GM19351 (cell line): ENCODE results near the gene ATG16L1.
A peak's percentile ranks its signal among the peaks of the same experiment; 100 is the strongest.
"Not testable (repeated sequence)": the region's sequence is repeated elsewhere in the genome, so short reads cannot be mapped to it uniquely, and the experiment has no call there.

Source experiments
- ATAC-seq: cut with Tn5 transposase; IDR thresholded peaks from one replicate; pipeline ENCODE4 v1.9.1; 2021; ENCODE audit warnings: mild to moderate bottlenecking, moderate library complexity; ENCODE audit not compliant: unreplicated experiment

ATG16L1 gene

GRCh38 chr2:233328922-233329321 is 77.4 kb downstream of the ATG16L1 start:
- ATAC-seq = no peak

GRCh38 chr2:233329489-233330135 is 78.1 kb downstream of the ATG16L1 start:
- no peak for ATAC-seq

- ATAC-seq = peak; percentile 97
These were observed 80.1 kb downstream of the ATG16L1 start for GRCh38 chr2:233331536-233331935.

- no peak for ATAC-seq
These were observed 80.7 kb downstream of the ATG16L1 start for GRCh38 chr2:233332125-233332524.

GRCh38 chr2:233334915-233335314 is 83.4 kb downstream of the ATG16L1 start:
- ATAC-seq = no peak

DNA sequence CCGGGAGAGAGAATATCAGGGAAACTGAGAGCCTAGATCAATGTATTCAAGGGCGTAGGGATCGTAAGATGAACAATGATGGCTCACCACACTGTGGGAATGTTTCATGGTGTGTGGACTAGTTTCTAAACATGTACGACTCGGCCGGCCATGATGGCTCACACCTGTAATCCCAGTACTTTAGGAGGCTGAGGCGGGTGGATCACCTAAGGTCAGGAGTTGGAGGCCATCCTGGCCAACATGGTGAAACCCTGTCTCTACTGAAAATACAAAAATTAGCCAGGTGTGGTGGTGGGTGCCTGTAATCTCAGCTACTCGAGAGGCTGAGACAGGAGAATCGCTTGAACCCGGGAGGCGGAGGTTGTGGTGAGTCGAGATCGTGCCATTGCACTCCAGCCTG is 84.6 kb downstream of the ATG16L1 start:
- ATAC-seq = not testable (repeated sequence)

DNA sequence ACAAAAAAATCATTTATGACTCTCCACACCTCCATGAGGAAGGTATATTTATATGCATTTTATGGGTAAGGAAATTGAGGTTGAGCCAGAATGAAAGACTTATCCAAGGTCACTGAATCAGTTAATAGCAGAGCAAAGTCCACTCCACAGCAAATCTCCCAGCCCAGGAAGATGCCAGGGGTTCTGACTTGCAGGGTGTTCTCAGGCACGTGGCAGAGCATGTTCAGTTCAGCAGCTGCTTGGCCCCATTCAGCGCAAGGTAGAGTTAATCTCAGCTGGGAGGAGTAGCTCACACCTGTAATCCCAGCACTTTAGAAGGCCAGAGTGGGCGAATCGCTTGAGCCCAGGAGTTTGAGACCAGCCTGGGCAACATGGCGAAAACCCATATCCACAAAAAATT is 85.1 kb downstream of the ATG16L1 start:
- ATAC-seq = no peak

- ATAC-seq = no peak
These were observed 86.6 kb downstream of the ATG16L1 start for GRCh38 chr2:233338046-233338445.

DNA sequence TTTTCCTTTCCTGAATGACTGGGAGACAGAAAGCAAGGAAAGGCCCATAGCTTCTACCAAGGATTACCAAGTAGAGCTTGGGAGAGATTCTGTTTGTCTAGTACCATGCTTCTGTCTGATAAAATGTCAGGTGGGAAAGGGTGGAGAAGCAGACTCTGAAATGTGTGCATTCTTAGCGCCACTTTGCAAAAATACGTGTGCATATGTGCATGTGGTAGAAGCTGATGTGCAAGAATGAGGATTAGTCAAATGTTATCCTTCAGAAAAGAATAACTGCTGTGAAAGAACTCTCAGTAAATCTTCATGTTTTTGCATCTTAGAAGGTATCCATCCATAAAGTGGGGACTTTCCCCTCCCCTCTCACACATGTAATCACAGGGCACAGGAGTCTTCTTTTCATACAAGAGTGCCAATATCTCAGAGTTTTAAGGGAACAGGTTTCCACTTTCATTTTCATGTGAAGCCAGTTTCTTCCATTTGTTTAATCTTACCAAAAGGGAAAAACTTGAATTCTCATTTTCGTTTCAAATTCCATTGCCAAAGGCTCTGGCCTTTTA is 87.4 kb downstream of the ATG16L1 start:
- ATAC-seq = no peak

DNA sequence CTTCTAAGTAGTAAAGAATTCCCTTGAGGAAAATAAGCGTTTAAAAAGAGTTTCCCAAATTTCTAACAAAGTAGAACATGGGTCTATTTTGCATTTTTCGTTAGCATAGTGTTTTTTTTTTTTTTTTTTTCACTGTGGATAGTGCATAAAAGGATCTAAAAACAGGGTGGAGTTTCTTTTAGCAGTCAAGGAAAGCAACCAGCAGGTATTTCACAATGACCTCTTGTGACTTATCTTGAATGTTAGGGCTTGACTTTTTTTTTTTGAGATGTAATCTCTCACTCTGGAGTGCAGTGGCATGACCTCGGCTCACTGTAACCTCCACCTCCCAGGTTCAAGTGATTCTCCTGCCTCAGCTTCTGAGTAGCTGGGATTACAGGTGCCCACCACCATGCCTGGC is 88.0 kb downstream of the ATG16L1 start:
- ATAC-seq = no peak

DNA sequence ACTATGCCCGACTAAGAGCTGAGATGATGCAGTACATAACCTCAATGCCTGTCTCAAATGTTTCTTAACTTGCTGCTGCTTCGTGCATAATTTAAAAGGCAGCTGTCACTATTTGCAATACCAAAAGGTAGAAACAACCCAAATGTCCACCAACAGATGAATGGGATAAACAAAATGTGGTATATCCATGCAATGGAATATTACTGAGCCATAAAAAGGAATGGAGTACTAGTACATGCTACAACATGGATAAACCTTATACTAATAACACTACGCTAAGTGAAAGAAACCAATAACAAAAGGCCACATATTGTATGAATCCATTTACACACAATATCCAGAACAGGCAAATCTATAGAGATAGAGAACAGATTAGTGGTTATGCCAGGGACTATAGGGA is 89.8 kb downstream of the ATG16L1 start:
- no peak for ATAC-seq

DNA sequence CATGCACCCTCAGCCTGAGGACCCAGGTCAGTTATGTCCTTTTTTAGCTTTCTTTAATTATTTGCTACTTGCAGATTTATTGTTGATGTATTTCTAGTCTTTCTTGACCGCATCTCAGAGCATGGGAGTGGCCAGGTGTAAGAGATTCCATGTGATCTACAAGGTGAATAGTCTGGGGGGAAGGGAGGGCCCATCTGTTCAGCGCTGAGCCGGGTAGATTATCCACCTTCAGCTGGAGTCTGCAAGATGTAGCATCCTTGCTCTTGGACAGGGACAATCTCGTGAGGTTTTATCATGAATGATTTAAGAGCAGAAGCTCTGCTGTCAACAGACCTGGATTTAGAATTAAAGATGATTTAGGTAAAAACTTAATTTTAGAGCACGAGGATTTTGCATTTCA is 90.8 kb downstream of the ATG16L1 start:
- no peak for ATAC-seq

DNA sequence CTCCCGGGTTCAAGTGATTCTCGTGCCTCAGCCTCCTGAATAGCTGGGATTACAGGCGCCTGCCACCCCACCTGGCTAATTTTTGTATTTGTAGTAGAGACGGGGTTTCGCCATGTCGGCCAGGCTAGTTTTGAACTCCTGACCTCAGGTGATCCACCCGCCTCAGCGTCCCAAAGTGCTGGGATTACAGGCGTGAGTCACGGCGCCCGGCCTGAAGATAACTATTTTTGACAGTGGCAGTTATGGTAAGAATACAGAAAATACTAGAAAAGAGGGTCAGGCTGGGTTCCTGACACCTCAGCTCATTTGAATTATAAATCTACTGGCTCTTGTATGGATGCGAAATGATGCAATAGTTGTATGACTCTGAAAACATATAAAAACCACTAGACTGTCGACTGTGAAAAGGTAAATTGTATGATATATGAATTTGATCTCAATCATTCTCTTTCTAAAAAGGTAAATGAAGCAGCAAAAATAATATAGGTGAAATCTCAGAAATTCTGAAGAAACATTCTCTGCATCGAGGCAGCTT is 91.8 kb downstream of the ATG16L1 start:
- ATAC-seq = no peak
